K562 (cell line): Measurements from ENCODE around the gene VIM.

Experiments used
- EHMT2 ChIP-seq: fragments of 450-650 bp; IDR thresholded peaks from 2 replicates; pipeline ENCODE4 v1.6.1; 2018; ENCODE audit warnings: antibody characterized with exemption
- HMG20A ChIP-seq: fragments of 450-650 bp; formaldehyde crosslinking; conservative IDR thresholded peaks from 2 replicates; pipeline ENCODE4 v1.4.0; 2020; ENCODE audit warnings: mild to moderate bottlenecking, mixed read lengths
- MXD1 ChIP-seq: fragments of 250-450 bp; sonication (Bioruptor Pico); IDR thresholded peaks from 2 replicates; pipeline ENCODE4 v1.8.0; 2021; ENCODE audit warnings: borderline replicate concordance, mild to moderate bottlenecking, moderate library complexity; ENCODE audit not compliant: poor library complexity, severe bottlenecking
- SLC30A9 ChIP-seq: fragments of 250-450 bp; sonication (Bioruptor Pico); IDR thresholded peaks from 2 replicates; pipeline ENCODE4 v1.8.0; 2022; ENCODE audit warnings: mild to moderate bottlenecking, moderate library complexity
- SREBF2 ChIP-seq: sonication (generic); formaldehyde crosslinking; IDR thresholded peaks from 2 replicates; pipeline ENCODE4 v1.4.0; 2020; ENCODE audit warnings: mild to moderate bottlenecking, missing genetic modification reagents
- ZNF431 ChIP-seq: sonication (generic); formaldehyde crosslinking; IDR thresholded peaks from 2 replicates; pipeline ENCODE4 v1.8.0; 2022; ENCODE audit warnings: mild to moderate bottlenecking, missing genetic modification reagents

- TF ChIP-seq SREBF2 (CRISPR knock-in tag) (no peak), SLC30A9 (CRISPR knock-in tag) (no peak), EHMT2 (no peak), MXD1 (no peak), ZNF431 (CRISPR knock-in tag) (no peak), HMG20A (CRISPR knock-in tag) (no peak)
Observed at GRCh38 chr10:17278607-17279240, 50.7 kb downstream of the VIM start.
